D341Med (cell line): ENCODE data around the gene UBR4.
"Not testable (repeated sequence)": the region's sequence is repeated elsewhere in the genome, so short reads cannot be mapped to it uniquely, and the experiment has no call there.

ENCODE experiments used
- DNase-seq: peaks from one replicate; pipeline ENCODE4 v3.0.0; 2012; ENCODE audit warnings: low spot score

UBR4 gene

GRCh38 chr1:19209990-19210771 lies at the start of gene UBR4:
Gene UBR4, minus strand, starts transcription at chr1:19210266. Its CDS starts 18 bp downstream, at chr1:19210248.
- DNase-seq: peak; percentile 96

GRCh38 chr1:19258353-19258752 lies 48.3 kb upstream of the UBR4 start:
- no peak for DNase-seq

GRCh38 chr1:19257178-19257914 lies 47.3 kb upstream of the UBR4 start:
- DNase-seq: no peak

GRCh38 chr1:19256301-19256700 lies 46.2 kb upstream of the UBR4 start:
- not testable (repeated sequence) for DNase-seq

GRCh38 chr1:19255288-19255687 lies 45.2 kb upstream of the UBR4 start:
- no peak for DNase-seq

GRCh38 chr1:19254416-19254815 lies 44.4 kb upstream of the UBR4 start:
- DNase-seq: no peak

GRCh38 chr1:19251305-19252196 lies 41.5 kb upstream of the UBR4 start, which contains the start of the genes EMC1 and MRTO4:
Gene EMC1, minus strand, starts transcription at chr1:19251524. Its CDS starts 15 bp downstream, at chr1:19251509.
Gene MRTO4, plus strand, starts transcription at chr1:19251805. Its CDS starts 31 bp downstream, at chr1:19251836.
- DNase-seq: peak; percentile 95

GRCh38 chr1:19250629-19251304 lies 40.7 kb upstream of the UBR4 start:
- DNase-seq: no peak

GRCh38 chr1:19240673-19241538 lies 30.8 kb upstream of the UBR4 start:
- peak; percentile 85 for DNase-seq

GRCh38 chr1:19239876-19240275 lies 29.8 kb upstream of the UBR4 start:
- no peak for DNase-seq

- no peak for DNase-seq
Measured at GRCh38 chr1:19234224-19234623, 24.2 kb upstream of the UBR4 start.

GRCh38 chr1:19232524-19232846 lies 22.4 kb upstream of the UBR4 start:
- DNase-seq: no peak

GRCh38 chr1:19231736-19232523 lies 21.9 kb upstream of the UBR4 start:
- not testable (repeated sequence) for DNase-seq

- DNase-seq: no peak
Measured at GRCh38 chr1:19229828-19230325, 19.8 kb upstream of the UBR4 start.

- no peak for DNase-seq
Measured at GRCh38 chr1:19229229-19229628, 19.2 kb upstream of the UBR4 start.

- no peak for DNase-seq
Measured at GRCh38 chr1:19222979-19223824, 13.1 kb upstream of the UBR4 start.

GRCh38 chr1:19222573-19222972 lies 12.5 kb upstream of the UBR4 start:
- DNase-seq: no peak

- no peak for DNase-seq
Measured at GRCh38 chr1:19220991-19221390, 10.9 kb upstream of the UBR4 start.
